Stimulated activated CD4-positive, alpha-beta T cell treated with anti-CD3 and anti-CD28 coated beads, Interleukin-4, amount 100 ng/mL, for 4 hours (primary cell): ENCODE results near the gene PLA2G2D.

Experiments
- DNase-seq, 2 experiments: peaks; one replicate each; pipeline ENCODE4 v3.0.0-alpha.2; 2020

PLA2G2D gene

DNA sequence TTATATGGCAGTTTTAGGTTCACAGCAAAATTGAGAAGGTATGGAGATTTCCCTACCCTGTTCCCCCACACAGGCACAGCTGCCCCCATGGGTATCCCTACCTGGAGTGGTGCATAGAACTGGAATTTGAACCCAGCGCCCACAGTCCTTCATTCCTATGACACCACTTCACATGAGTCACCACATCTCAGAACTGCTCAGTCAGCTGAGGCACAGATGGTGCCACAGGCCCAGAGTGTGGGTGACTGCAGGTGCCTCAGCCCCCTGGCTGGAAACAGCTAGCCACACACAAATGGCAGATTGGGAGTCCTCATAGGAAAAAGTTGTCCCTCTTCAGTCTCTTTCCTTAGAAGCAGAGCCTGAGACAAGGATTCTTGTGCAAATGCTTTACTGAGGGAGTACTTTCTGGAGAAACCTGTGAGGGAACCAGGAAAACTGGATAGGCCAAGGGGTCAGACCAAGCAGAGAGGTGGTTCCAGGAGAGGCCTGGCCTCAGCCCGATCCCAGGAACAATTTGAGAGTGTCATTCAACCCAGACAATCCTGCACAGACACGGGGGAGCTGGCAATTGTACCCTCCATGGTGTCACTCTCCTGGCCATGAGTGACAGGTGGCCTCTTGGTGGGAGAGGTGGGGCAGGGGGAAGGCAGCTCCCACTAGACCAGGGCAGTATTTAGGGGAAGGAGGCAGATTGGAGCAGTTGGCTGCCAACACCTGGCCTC, 6.9 kb downstream of the PLA2G2D start:
- no peak for DNase-seq

DNA sequence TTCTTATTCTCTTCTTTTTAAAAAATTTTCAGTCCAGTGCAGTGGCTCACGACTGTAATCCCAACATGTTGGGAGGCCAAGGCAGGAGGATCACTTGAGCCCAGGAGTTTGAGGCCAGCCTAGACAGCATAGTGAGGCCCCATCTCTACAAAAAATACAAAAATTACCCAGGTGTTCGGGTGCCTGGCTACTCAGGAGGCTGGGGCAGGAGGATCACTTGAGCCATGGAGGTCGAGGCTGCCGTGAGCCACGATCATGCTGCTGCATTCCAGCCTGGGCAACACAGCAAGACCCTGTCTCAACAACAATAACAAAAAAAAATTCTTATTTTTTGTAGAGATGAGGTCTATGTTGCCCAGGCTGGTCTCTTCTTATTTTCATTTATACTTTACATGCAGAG, 7.9 kb downstream of the PLA2G2D start:
- DNase-seq, result no peak

DNA sequence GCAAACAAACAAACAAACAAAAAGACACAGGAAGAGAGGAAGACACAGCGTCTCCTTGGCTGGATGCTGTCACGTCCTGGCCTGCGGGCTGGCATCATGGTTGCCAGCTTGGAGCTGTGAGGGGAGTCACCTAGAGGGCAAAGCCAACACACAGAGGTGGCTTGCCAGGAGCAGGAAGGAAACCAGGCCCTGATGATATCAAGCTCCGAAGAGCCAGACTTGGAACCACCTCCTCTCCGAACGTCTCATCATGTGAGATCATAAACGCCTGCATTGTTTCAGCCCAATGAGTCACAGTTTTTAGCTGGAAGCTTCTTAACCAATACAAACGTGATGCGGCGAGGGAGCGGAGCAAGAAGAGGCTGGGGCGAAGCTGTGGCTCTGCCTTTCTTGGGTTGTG, 8.7 kb downstream of the PLA2G2D start:
- DNase-seq, result no peak

DNA sequence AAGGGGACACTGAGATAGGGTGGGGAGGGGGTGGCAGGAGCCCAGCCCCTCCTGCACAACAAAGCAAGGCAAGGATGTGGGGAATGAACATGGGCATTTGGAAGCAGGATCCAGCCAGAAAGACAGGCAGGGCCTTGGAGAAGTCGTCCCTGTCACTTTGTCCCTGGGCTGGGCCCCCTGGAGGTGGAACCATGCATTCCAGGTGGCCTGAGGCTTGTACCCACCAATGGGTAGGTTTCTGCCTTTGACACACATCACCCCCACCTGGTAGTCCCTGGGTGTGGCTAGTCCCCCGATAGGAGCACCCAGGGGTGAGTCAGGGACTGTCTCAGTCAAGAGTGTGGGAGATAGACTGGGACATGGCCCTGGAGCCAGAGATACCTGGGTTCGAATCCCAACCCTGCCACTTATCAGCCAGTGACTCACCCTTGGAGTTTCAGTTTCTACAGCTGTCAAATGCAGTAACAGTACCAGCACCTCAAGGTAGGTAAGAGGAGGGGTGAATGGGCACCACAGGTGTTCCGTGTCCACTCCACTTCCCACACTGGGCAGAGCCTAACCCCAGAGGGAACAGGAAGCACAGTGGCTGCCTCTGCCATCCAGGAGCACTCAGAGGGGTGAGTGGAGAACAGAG, 10.0 kb downstream of the PLA2G2D start:
- no peak for DNase-seq

DNA sequence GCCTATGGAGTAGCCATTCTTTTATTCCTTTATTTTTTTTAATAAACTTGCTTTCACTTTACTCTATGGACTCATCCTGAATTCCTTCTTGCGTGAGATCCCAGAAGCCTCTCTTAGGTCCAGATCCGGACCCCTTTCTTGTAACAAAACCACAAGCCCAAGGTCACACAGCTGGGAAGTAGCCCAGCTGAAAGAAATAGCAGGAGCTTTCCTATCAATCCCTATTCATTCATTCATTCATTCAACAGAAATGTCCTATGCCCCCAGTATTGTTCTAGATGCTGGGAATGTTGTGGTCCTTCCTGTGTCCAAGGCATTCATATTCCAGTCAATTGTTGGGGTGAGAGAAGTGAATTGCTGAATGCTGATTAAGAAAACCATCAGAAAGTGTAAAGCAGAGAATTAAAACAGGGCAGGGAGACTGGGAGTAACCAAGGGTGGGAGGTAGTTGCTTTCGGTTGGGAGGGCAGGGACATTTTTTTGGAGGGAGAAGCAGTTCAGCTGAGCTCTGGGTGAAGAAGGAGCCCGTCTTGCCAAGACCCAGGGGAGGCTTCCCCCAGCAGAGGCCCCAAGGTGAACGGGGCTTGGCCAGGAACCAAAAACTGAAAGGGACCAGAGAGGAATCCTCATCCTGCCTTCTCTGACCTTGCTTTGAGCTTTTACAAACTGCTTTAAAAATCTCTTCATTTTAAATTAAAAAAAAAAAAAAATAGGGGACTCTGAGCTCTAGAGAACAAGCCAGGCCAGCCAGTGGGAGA, 10.8 kb downstream of the PLA2G2D start:
- no peak for DNase-seq

DNA sequence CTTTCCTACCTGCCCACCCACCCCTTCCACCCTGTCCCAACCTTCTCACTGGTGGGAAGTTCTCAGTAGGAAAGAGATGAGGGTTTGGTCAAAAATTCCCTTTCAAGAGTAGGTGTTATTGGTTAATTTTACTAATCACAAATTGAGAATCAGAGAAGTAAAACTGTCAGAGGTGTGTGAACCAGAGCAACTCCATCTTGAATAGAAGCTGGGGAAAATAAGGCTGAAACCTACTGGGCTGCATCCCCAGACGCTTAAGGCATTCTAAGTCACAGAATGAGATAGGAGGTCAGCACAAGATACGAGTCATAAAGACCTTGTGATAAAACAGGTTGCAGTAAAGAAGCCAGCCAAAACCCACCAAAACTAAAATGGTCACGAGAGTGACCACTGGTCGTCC, 11.5 kb downstream of the PLA2G2D start:
- DNase-seq, result no peak

DNA sequence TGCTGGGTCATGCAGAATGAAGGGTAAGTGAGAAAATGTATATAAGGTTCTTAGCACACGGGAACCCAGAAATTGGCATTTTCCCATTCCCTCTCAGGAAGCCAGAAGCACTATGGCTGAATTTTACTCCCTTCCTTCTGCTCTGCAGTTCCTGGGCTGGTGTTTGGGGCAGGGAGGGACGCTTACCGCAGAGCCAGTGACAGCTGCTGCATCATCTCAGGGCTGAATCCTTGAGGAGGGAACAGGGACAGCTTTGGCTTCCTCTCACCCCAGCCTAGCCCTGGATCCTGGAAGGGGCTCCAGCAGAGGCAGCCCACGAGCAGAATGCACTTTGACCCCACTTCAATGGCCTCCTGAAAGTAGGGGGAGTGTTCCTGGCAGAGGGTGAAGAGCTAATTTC, 12.0 kb downstream of the PLA2G2D start:
- DNase-seq, result no peak

DNA sequence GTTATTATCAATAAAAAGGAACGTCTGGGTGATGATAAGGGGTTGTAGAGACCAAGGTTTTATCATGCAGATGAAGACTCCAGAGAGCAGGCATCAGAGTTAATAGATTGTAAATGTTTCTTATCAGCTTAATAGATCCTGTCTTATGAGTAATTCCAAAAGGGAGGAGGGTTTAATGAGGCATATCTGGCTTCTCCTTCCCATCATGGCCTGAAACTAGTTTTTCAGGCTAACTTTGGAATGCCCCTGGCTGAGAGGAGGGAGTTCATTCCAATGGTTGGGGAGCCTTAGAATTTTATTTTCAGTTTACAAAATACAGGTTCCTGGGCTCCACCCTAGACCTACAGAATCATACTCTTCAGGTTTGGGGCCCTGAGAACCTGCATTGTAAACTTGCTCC, 13.5 kb downstream of the PLA2G2D start:
- no peak for DNase-seq

DNA sequence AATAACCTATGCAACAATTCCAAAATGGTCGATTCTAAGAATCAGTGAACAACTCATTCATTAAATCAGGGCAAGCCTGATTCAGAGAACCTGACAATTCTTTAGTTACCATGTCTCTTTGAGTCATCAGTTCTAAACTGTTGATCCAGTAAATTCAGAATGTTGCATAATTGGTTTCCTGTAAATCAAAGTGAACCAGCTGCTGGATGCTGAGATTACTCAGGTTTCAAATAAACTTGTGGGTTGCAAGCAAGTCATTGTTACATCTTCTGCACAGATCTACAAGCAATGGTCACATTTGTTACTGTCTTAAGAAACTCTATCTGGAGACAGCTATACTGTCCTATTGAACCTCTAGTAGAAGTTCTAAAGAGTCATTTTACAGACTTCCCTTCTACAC, 16.5 kb downstream of the PLA2G2D start:
- no peak for DNase-seq

DNA sequence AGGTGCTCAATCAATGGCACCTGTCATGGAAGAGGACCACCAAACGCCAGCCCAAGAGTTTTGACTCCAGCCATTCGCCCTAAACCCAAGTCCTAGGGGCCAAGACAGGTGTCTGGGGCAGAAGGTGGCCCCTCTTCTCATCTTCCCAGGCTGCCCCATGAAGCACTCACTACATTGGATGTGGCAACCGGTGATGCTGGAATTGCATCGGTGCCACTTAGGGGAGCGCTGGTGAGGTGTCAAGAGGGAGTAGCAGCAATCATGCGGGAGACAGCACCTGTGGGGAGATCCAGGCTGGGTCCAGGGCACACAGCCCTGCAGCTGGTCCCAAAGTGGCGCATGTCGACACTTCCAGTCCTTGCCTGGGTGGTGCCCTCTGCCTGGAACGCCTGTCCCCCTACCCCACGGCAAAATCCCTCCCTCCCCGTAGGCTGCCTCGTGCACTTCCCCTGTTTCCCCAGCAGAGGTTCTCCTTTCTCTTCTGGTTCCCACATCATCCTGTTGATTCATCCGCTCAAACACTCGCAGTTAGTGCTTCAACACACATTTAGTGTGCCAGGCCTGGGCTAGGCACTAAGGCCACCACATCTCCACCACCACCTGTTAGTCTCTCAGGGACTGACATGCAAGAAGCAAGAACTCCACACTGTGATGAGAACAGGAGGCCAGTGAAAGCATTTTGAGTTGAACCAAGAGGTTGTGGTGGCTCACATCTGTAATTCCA, 18.5 kb downstream of the PLA2G2D start:
- peak; percentile 4 to 22 for DNase-seq

DNA sequence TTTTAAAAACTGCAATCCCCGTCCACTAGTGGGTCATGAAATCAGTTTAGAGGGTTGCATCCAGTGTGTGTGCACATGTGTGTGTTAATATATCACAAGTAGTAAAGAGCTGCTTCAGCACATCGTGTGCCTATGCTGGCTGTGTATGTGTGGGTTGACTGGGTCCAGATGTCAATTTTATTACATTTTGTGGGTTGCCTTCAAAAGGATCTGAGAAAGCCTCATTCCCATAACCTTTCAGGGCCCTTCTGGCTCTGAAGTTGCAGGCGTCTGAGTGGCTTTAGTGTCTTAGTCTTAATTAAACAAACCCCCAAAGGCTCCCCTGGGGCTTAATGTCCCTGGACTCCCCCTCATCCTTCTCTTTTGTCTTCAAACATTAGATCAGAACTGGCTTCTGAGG, 19.8 kb downstream of the PLA2G2D start:
- DNase-seq, result no peak

DNA sequence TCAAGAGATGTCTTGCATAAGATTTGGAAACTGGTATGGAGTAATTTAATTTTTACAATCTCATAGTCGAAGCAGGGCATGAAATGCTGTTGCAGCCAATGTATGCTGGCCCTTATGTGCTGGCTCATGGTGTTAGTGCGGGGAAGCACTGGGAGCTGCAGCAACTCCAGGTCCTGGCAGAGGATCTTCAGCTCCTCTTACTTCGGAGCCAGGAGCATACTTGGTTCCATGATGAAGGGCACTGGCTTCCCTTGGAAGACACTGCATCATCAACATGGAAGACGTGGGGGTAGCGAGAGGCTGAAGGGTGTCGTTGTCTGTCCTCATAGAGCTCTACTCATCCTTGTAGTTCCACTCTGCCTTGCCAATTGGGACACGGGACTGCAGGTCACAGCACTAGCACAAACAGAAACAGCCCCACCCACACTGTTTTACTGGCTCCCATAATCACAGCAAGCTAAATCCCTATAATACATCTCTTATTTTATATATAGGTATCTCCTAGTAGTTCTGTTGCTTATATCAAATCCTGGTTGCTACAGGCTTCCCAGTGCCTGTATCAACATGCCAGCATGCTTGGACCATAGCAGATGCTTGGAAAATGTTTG, 22.4 kb downstream of the PLA2G2D start:
- no peak for DNase-seq

DNA sequence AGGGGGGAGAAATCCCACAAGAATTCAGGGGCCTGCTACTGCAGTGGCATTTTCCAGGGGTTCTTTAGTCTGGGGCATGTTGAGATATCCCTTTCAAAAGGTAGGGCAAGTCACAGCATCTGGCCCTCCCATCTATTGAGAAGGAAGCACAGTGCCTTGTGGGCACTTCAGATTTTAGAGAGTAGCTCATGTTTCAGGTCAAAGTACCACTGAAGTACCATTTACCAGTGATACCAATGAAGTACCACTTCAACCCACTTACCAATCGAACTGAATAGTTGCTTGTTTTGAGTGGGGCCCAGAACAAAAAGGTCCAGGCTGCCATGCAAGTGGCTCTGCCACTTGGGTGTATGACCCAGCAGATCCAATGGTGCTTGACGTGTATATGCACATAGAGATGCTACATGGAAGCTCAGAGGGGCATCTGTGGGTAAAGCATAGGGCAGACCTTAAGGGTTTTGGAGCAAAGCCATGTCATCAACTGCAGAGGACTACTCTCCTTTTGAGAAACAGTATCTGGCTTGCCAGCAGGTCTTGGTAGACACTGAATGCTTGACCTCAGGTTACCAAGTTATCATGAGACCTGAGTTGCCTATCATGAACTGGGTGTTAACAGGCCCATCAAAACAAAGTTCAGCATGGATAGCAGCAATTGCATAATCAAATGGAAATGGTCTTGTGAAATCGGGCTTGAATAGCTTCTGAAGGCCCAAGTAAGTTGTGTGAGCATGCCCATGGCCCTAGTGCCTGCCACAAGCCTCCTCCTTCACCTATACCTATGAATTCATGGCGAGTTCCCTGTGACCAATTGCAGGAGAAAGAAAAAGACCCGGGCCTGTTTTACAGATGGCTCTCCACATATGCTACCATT, 23.5 kb downstream of the PLA2G2D start:
- no peak for DNase-seq

DNA sequence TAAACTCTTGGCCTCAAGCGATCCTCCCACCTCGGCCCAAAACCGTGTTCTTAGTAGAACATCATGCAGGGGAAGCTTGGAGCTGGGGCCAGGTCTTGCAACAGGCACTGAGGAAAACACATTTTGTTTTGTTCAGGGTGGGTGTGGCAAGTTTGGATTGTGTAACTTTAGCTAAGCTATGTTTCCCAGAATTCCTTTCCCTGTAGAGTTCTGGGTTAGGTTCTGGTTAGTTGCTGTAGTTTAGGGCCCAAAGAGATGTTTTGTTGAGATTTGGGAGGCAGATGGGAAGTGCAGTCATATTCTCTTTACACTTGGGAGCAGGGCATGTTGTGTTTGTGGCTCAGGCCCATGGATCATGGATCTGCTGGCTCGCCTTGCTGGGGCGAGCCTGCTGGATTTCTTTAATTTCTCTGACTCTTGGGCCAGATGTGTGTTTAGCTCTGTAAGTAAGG, 25.4 kb downstream of the PLA2G2D start:
- no peak for DNase-seq

DNA sequence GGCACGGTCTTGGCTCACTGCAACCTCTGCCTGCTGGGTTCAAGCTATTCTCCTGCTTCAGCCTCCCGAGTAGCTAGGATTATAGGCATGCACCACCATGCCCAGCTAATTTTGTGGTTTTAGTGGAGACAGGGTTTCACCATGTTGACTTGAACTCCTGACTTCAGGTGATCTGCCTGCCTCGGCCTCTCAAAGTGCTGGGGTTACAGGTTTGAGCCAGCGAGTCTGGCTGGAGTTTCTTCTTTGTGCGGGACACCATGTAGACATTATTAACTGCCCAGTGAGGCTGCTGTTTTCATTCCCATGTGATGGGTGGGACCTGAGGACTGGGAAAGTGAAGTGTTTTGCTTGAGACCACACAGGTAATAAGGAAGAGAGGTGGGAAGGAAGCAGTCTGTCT, 26.0 kb downstream of the PLA2G2D start:
- DNase-seq, result no peak

DNA sequence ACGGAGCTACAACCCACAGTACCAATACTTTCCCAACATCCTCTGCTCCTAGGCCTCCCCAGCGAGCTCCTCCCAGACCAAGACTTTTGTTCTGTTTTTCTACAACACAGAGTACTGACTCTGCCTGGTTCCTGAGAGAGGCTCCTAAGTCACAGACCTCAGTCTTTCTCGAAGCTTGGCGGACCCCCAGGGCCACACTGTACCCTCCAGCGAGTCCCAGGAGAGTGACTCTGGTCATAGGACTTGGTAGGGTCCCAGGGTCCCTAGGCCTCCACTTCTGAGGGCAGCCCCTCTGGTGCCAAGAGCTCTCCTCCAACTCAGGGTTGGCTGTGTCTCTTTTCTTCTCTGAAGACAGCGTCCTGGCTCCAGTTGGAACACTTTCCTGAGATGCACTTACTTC, 28.7 kb downstream of the PLA2G2D start:
- no peak for DNase-seq

DNA sequence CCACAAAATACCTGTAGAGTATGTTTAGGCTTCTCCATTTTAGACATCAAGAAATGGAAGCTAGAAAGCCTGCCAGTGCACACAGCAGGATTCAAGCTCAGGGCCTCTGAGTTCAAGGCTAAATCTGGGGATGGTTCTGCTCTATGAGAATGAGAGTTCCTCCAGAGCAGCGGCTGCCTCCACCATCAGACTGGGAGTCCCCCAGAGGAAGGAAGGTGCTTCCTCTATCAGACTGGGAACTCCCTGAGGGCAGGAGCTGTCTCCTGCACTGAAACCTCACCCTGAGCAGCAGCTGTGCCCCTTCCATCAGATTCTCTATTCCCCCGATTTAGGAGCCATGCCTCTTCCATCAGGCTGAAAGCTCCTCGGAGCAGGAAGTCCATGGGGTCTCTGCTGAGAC, 29.2 kb downstream of the PLA2G2D start:
- no peak for DNase-seq

DNA sequence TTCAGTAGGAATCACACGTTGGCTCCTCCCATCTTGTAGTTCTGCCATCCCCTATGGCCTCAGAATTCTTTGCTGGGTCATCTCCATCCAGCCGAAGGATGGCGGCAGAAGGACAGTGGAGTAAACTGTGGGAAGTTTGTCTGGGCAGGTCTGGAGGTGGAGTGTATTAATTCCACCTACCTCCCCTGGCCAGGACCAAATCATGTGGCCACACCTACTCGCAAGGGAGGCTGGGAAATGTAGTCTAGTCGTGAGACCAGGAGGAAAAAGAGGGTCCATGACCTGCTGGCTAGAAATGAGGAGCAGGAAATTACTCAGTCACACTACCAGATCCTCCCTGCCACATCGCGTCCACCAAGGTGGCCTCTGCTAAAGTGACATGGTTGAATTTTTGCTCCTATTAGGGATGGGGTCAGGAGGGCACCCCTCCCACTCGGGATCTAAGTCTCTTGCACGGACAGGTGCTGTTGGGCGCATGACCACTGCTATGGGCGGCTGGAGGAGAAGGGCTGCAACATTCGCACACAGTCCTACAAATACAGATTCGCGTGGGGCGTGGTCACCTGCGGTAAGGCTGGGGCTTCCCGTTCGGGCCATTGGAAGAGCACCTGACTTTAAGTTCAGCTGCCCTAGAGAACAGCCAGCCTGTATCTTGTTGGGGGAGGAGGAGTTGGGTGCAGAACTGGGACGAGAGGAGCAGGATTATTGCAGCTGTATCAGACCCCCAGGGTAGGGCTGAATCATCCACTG, 29.8 kb downstream of the PLA2G2D start:
- DNase-seq, result no peak

DNA sequence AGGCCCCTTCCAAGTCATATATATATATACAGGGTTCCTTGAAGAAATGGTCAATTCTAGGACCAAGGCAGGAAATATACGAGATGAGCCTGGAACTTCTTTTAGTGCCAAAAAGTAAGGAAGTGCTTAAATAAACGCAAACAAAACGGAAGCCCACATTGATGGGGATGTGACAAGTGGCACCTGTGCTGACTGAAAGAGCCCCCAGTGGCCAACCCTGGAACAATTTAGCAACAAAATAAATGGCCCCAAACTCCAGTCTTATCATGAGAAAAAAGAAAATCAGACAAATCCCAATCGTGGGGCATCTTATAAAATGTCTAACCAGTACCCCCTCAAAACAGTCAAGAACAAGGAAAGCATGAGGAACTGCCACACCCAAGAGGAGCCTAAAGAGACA, 31.7 kb downstream of the PLA2G2D start:
- DNase-seq, result no peak

DNA sequence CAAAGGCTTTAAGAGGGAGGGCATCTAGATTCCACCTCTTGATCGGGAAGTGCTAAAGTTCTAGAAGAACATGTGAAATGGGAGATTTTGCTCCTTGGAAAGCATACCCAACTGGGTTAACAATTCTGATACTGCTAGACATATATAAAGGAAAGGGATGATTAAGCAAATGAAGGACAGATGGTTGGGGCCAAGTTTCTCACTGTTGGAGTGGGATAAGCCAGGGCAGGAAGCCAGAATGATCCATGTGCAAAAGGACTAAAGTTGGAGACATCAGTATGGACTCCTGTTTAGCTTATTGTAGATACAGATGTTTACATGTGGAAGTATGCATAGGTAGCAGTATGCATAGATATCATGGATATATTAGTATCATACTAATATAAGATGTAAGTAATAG, 32.5 kb downstream of the PLA2G2D start:
- no peak for DNase-seq
